ENCODE data around the gene PSMA5. TPM values are rescaled to one million over a fixed set of nuclear protein-coding genes. Genes with fewer than 3 reads are reported as not detected.

Gene PSMA5
- polyA plus RNA-seq, 3 donors, result 135 to 147 (median 136) TPM

DNA sequence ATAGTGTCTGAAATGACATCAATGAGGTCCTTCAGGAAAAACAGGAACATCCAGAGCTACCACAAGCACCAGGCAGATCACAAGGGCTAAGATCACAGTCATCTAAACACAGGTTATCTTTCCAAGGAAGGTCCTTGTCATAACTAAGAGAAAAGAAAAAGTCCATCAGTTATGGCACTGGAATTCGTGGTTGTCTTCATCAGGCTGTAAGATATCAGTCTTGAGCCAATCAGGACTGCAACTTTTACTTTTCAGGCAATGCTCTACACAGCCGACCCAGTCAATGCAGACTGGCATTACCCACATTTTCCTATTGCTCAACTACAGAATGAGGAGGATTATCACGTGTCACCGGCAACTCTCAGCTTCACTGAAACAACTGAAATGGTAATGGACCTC is 54.9 kb downstream of the PSMA5 start:
- DNase-seq (ENCODE audit: low read depth in 3 of 3, low spot score in 2 of 3), result no peak

DNA sequence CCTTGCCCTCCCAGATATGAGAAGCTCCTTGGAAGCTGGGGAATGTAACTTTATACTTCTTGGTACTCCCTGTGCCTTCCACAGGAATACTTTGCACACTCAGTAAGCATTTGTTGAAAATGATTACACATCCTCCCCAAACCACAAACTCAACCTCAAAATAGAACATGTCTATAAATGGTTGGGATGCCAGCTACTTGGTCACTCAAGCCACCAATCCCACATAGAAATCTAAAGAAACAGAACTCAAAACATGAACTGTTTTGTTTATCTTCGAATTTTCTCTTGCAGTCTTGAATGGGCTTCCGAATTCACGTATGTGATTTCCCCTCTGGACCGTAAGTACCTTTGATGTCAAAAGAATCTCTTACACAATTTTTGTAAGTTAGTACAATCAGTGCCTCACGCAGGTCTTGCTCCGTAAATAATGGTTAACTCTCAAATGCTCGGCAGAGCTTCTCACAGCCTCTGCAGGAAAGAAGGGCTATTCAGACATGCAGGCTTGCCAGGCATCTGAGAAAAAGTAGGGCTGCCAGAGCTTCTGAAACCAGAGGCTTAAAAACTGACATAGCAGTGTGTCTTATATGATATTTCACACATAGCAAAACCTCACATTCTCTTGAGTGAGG is 55.4 kb downstream of the PSMA5 start:
- DNase-seq (ENCODE audit: low read depth in 3 of 3, low spot score in 2 of 3), result no peak

DNA sequence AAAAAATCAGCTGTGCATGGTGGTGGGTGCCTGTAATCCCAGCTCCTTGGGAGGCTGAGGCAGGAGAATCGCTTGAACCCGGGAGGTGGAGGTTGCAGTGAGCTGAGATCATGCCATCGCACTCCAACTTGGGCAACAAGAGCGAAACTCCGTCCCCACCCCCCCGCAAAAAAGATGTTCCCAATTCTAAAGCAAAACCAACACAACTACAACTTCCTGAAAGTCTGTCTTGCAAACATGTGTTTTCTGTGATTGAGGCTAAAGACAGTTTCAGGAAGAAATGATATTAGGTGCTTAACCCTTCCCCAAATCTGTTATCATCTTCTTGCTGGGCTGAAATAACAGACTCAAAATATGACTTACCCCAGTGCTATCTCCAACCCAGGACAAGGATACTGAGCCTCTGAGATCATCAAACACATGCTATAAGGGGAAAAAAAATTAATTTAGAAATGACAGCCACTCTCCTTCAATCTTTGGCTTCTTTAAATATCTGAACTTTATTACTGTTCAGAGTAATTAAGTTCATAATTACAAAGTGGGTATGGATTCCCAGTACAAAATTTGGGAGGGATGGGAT is 57.0 kb downstream of the PSMA5 start:
- no peak for DNase-seq (ENCODE audit: low read depth in 3 of 3, low spot score in 2 of 3)

DNA sequence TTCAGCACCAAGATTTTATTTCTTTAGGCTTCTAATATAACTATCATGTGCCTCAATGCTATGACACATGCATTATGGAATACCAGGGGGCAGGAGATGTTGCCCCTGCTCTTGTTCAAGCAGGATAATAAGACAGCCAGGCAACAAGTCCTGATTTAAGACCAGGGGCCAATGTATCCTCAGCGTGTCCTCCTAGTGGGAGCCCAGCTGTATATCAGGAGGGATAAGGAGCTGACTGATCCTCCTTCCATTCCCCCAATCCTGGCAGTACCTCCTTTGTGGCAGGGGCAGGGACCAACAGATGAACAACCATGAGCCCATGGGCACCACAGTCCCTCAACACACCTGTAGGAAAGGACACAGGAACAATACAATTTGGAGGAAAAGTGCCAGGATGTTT is 57.8 kb downstream of the PSMA5 start:
- no peak for DNase-seq (ENCODE audit: low read depth in 3 of 3, low spot score in 2 of 3)

DNA sequence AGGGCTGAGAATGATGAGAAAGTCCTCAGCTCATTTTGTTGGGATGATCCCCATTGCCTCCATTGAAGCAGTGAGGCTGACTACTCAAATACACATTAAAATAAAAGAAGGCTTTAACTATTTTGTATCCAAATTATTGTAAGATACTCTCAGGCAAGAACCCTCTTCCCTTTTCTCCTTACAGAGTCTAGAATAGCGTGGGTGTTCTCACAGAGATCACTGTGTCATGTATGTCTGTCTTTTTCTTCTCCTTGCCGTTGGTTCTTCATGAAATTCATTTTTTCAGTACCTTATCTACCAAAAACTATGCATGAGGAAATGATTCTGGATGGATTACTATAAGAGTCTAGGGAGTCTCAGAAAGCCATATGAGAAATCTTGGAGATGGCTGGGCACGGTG is 58.6 kb downstream of the PSMA5 start:
- DNase-seq (ENCODE audit: low read depth in 3 of 3, low spot score in 2 of 3), result no peak

DNA sequence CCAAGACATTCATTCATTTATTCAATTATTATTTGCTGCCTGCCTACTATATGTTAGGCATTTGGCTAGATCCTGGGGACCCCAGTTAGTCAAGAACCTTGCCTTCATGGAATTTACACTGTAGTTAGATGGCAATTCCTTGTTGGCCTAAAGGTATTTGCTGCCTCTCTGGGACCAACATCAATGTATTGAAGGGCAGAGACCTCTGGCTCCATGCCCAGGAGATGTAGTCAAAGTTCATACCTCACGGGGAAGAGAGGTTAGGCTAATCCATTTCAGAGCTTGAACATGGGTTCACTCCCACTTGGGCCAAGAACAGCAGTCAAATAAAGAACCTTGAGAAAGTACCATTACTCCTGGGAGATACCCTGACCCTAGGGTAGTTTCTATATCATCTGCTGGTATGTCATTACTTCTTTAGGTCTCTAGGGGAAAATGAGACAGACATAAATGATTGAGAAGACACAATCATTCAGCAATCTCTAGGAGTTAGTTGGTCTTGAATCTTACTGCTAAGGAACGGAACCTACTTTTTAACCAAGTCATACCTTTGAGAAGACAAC is 60.5 kb downstream of the PSMA5 start:
- no peak for DNase-seq (ENCODE audit: low read depth in 3 of 3, low spot score in 2 of 3)

DNA sequence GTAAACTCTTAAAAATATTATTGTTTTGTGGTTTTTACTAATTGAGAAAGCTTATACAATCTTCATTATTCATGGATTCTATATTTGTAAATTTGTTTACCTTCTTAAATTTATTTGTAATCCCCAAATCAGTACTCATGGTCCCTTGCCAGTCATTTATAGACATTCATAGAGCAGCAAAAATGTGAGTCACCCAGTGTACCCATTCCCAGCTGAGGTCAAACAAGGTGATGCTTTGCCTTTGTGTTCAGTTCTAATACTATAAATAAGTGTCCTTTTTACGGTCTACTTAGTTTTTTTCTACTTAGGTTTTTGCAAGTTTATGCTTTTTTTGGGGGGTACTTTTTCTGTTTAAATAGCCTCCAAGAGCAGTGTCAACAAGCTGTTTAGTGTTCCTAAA is 64.6 kb downstream of the PSMA5 start:
- no peak for DNase-seq (ENCODE audit: low read depth in 3 of 3, low spot score in 2 of 3)

DNA sequence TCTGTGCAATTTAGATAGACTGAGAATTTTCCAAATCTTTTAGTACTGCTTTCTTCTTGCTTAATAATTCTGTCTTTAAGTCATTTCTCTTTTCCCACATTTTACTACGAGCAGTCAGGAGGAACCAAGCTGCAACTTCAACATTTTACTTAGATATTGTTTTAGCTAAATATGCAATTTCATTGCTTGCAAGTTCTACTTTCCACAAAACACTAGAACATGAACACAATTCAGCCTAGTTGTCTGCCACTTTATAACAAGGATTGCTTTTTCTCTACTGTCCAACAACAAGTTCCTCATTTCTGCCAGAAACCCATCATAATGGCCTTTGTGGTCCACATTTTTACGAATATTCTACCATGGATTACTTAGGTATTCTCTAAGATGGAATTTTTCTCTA is 65.2 kb downstream of the PSMA5 start:
- DNase-seq (ENCODE audit: low read depth in 3 of 3, low spot score in 2 of 3), result no peak

DNA sequence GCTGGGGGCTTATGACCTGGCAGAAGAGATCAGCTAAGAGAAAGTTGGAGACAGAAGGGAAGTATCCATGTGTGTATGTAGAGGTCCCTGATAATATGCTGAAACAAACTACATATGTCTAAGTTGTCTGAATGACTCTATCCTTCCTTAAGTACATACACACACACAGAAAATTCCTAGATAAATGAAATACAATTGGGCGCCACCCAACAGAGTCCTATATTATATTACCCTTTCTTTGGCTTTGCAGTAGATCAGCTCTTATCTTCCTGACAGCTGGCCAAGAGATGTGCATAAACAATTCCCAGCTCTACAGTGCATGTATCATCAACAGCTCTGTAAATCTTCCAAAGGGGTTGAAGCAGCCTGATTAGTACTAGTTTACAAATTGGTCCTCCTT is 68.6 kb downstream of the PSMA5 start:
- DNase-seq (ENCODE audit: low read depth in 3 of 3, low spot score in 2 of 3), result no peak

DNA sequence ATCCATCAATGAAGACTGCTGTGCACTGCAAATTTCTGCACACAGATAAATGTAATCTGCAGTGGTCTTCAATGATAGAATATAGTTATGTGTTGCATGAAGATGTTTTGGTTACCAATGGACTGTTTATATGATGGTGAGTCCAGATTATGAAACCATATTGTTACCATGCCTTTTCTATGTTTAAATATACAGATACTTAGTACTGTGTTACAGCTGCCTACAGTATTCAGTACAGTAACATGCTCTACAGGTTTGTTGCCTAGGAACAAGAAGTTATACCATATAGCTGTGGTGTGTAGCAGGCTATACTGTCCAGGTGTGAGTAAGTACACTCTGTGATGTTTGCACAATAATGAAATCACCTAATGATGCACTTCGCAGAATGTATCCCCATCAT is 69.3 kb downstream of the PSMA5 start:
- DNase-seq (ENCODE audit: low read depth in 3 of 3, low spot score in 2 of 3), result no peak

DNA sequence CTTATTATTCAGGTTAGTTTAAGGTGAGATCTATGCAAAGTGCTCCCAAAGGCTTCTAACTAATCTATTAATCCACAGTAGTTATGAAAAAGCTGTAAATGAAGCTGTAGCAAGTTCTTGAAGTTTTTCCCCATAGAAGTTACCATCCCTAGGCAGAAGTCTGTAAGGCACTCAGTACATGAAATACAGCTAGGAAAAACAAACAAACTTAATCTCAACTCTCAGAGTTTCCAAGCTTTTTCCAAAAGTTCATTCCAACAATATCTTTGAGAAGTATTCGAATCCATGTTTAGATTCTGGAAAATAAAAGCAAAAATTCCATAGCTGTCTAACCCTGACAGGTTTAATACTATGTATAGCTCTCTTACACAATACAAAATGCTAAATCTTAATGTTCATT is 69.7 kb downstream of the PSMA5 start:
- DNase-seq (ENCODE audit: low read depth in 3 of 3, low spot score in 2 of 3), result no peak

DNA sequence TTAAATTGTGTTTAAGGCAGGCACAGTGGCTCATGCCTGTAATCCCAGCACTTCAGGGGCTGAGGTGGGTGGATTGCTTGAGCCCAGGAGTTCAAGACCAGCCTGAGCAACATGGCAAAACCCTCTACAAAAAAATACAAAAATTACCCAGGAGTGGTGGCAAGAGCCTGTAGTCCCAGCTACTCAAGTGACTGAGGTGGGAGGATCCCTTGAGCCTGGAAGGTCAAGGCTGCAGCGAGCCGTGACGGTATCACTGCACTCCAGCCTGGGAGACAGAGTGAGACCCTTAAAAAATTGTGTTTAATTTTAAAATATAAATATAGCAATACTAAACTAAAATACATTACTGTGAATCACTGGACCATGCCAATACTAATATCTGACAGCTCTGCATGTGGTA is 71.3 kb downstream of the PSMA5 start:
- no peak for DNase-seq (ENCODE audit: low read depth in 3 of 3, low spot score in 2 of 3)

DNA sequence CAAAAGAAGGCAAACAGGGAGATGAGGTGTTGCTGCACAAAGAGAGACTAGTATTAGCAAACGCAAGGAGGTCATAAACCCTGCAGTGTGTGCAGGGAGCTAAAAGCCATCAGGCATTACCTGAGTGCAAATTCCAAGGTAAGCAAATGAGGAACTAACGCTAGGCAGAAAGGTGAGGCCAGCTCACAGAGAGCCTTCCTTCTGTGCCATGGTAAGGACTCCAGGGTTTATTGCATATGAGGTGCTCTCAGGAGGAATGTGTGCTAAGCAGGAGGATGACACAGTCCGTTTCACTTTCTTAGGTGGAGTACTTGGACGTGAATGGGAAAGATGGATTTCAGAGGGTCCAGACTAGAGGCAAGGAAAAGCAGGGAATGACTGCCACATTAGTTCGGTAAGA is 74.8 kb downstream of the PSMA5 start:
- DNase-seq (ENCODE audit: low read depth in 3 of 3, low spot score in 2 of 3), result no peak

DNA sequence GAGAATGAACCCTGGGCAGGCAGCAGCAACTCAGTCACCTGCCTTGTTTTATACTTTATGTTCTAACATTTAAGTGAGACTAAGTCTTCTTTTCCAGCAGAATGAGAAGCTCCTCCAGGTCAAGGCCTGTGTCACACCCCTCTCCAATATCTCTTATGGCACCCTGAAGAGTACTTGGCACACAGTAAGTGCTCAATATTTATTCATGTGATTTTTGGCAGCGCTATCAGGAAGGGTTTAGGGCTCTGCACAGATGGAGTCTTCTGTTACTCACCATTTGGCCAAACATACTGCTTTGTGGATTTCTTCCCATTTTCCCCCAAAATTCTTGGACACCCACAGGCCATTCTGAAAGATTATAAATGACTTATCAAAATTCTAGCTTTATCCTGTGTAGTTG is 75.6 kb downstream of the PSMA5 start:
- DNase-seq (ENCODE audit: low read depth in 3 of 3, low spot score in 2 of 3), result no peak

DNA sequence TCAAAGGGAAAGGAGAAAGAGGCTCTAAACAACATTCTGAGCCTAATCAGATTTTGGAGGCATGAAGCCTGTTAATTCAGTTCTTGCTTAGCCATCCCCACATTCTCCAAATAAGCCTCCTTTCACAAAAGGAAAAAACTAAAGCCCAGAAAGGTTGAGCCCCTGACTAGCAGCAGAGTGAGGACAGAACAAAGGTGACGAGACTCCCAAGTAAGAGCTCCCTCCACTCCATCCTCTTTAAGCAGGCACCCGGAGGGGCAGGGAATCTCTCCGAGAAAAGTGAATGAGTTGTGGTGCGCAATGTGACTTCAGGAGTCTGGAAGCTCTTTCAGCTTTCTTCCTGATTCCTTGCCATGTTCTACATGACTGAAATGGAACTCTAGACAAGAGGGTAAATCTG is 76.1 kb downstream of the PSMA5 start:
- DNase-seq (ENCODE audit: low read depth in 3 of 3, low spot score in 2 of 3), result no peak

Other genes with a start within 250 kb of the PSMA5 start
- 100 to 1,000 TPM; 144 to 154 (median 150) TPM for gene SARS1, start 212.5 kb downstream of the PSMA5 start, polyA plus RNA-seq (ENCODE audit: insufficient read length in 3 of 3)
- 10 to 100 TPM; 24.0 to 28.6 (median 26.0) TPM for gene CELSR2, start 176.9 kb downstream of the PSMA5 start, polyA plus RNA-seq (ENCODE audit: insufficient read length in 3 of 3)
- gene PSRC1, start 143.3 kb downstream of the PSMA5 start, polyA plus RNA-seq (ENCODE audit: insufficient read length in 3 of 3), result 10 to 100 TPM; 20.4 to 27.5 (median 24.0) TPM
- gene MYBPHL, start 119.4 kb downstream of the PSMA5 start, polyA plus RNA-seq (ENCODE audit: insufficient read length in 3 of 3), result under 1 TPM in 1 of 3 donors, not detected in 2; 0.08 TPM
- 10 to 100 TPM; 58.4 to 64.9 (median 60.2) TPM for gene SORT1, start 28.5 kb downstream of the PSMA5 start, polyA plus RNA-seq (ENCODE audit: insufficient read length in 3 of 3)
- gene SYPL2, start 40.1 kb upstream of the PSMA5 start, polyA plus RNA-seq (ENCODE audit: insufficient read length in 3 of 3), result 1 to 10 TPM; 6.7 to 10.0 (median 9.3) TPM
- gene ATXN7L2, start 57.5 kb upstream of the PSMA5 start, polyA plus RNA-seq (ENCODE audit: insufficient read length in 3 of 3), result 1 to 10 TPM; 6.0 to 7.7 (median 6.3) TPM
- 10 to 100 TPM in 1 of 3 donors, 1 to 10 TPM in 2; 9.0 to 10.2 (median 9.8) TPM for gene CYB561D1, start 67.6 kb upstream of the PSMA5 start, polyA plus RNA-seq (ENCODE audit: insufficient read length in 3 of 3)
- gene AMIGO1, start 83.3 kb upstream of the PSMA5 start, polyA plus RNA-seq (ENCODE audit: insufficient read length in 3 of 3), result 10 to 100 TPM in 1 of 3 donors, 1 to 10 TPM in 2; 7.8 to 10.5 (median 8.8) TPM
- gene GPR61, start 113.4 kb upstream of the PSMA5 start, polyA plus RNA-seq (ENCODE audit: insufficient read length in 3 of 3), result 1 to 10 TPM in 2 of 3 donors, under 1 TPM in 1; 0.87 to 1.2 (median 1.1) TPM
- 10 to 100 TPM; 12.5 to 13.8 (median 13.5) TPM for gene GNAI3, start 122.2 kb upstream of the PSMA5 start, polyA plus RNA-seq (ENCODE audit: insufficient read length in 3 of 3)
- not detected for gene GNAT2, start 193.2 kb upstream of the PSMA5 start, polyA plus RNA-seq (ENCODE audit: insufficient read length in 3 of 3)
- 10 to 100 TPM; 39.9 to 44.7 (median 40.8) TPM for gene AMPD2, start 193.4 kb upstream of the PSMA5 start, polyA plus RNA-seq (ENCODE audit: insufficient read length in 3 of 3)
- 10 to 100 TPM; 57.7 to 69.9 (median 61.7) TPM for gene GSTM4, start 229.7 kb upstream of the PSMA5 start, polyA plus RNA-seq (ENCODE audit: insufficient read length in 3 of 3)
- gene GSTM2, start 241.6 kb upstream of the PSMA5 start, polyA plus RNA-seq (ENCODE audit: insufficient read length in 3 of 3), result 100 to 1,000 TPM; 150 to 219 (median 178) TPM